K562 treated with DMSO at 1 percent for 24 hours (cell line): ENCODE measurements around the gene SLC12A2. TPM values are rescaled to one million over a fixed set of nuclear protein-coding genes. Genes with fewer than 3 reads are reported as not detected.

ENCODE experiments used
- total RNA-seq: library from RNA; unstranded; fragments of 300-600 nt; gene quantifications from 2 replicates; pipeline ENCODE4 v1.2.3, GENCODE V29; 2022; ENCODE audit warnings: low read depth; ENCODE audit not compliant: insufficient read depth

The SLC12A2 gene
- 5.9 and 8.6 TPM in 2 replicates for total RNA-seq

GRCh38 chr5:128083033-128083810 lies at the start of gene SLC12A2:
Gene SLC12A2, plus strand, starts transcription at chr5:128083766. Its CDS starts 189 bp downstream, at chr5:128083955.

